Fibroblast of skin of abdomen (primary cell): ENCODE measurements around the gene PRSS57.

Source experiments
- DNase-seq: peaks from one replicate; pipeline ENCODE4 v3.0.0-alpha.2; 2013

PRSS57 gene

DNA sequence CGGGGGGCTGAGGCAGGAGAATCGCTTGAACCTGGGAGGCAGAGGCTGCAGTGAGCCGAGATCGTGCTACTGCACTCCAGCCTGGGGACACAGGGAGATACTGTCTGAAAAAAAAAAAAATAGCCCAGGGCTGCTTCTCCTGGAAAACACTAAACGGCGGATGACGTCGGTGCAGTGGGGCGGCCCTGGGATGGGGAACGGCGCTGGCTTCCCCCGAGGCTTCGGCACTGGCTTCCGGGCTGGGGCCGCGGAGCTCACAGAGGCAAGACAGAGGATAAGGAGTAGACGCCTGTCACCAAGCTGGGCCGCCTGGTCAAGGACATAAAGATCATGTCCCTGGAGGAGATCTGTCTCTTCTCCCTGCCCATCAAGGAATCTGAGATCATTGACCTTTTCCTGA lies 5.0 kb downstream of the PRSS57 start:
- no peak for DNase-seq

DNA sequence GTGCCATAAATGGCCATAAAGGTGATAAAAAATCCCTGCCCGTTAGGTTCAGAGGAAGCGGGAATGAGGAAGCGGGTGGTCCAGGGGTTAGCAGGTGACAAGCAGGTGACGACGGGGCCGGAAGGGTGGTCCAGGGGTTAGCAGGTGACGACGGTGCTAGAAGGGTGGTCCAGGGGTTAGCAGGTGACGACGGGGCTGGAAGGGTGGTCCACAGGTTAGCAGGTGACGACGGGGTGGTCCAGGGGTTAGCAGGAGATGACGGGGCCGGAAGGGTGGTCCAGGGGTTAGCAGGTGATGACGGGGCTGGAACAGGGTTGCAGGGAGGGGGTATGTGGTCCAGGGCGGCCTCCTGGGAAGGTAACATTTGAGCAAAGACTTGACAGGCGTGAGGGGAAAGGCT lies 6.3 kb downstream of the PRSS57 start:
- DNase-seq: no peak

DNA sequence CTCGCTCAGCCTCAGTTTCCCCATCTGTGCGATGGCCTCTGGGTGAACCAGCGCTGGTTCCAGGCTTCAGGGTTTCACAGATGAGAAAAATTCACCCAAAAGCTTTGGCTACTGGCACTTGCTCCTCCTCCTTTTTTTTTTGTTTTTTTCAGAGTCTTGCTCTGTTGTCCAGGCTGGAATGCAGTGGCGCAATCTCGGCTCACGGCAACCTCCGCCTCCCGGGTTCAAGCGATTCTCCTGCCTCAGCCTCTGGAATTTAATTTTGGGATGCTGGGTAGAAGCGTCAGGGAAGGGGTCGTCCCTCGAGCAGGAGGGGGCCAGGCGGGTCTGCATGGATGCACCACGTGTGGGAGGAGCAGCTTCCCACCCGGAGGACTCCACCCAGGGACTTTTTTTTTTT lies 7.0 kb downstream of the PRSS57 start:
- DNase-seq: no peak

DNA sequence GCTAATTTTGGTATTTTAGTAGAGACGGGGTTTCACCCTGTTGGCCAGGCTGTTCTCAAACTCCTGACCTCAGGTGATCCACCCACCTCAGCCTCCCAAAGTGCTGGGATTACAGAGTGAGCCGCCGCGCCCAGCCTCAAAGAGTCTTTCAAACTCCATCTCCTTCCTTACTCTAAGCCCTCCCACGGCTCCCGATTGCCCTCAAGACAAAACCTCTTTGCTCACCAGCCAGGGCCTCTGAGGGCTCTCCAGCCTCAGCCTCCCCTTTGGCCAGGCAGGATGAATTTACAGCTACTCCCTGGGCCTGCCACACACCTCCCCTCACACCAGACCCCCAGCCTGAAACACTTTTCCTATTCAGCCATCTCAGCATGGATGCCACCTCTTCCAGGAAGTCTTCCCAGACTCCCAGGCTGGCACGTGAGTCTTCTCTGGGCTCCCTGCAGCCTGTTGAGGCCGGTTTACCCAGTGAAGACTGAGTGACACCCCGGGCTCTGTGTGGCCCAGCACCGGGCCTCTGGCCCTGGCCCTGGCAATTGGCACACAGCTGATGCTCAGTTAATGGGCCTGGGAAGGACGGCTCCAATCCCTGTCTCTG lies 7.6 kb downstream of the PRSS57 start:
- no peak for DNase-seq

DNA sequence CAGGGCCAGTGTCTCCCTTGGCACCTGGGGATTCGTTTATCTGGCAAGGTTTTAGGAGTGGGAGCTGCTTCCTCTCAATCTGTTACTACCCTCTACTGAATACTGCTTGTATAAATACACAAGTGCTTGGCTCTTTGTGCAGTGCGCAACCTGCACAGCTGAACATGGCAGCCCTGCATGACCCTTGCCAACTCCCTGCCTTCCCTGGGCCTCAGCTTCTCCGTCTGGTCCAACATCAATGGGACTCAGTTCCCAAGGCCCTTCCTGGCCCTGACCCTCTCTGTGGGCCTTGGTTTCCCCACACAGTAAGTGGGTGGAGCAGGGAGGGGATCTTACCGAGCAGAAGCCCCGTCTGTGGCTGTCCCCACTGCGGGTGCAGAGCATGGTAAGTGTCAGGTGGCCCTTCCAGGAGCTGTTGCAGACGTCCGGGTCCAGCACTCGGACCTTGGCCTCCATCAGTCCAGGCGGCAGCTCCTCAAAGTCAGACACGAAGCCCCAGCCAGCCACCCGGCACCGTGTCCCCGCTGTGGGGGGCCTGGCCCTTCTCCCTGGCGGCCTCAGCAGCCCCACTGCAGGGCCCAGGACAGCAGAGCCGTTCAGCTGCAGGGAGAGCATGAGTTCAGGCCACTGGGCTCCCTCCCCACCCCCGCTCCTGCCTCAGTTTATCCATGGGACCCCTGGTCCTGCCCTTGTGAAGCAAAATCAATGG lies 8.5 kb downstream of the PRSS57 start:
- DNase-seq: no peak

DNA sequence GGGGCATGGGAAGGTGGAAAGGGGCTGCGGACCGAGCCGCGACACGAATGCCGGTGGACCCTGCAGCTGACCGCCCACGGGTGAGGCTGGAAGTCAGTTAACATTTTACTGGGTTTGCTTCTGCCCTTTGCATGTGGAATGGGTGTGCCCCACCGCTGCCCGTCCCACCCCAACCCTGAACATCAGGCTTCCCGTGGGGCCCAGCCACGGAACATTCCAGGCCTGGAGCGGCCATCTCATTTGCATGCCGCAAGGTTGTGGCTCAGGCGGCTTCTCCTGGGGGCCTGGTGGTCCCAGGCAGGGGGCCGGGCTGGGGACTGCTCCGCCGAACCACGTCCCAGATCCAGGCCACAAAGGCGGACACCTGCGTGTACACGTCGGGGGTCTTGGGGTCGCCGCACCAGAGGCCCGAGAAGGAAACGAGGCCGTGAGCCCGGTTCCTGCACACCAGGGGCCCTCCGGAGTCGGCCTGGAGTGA lies 9.8 kb downstream of the PRSS57 start:
- DNase-seq: no peak

DNA sequence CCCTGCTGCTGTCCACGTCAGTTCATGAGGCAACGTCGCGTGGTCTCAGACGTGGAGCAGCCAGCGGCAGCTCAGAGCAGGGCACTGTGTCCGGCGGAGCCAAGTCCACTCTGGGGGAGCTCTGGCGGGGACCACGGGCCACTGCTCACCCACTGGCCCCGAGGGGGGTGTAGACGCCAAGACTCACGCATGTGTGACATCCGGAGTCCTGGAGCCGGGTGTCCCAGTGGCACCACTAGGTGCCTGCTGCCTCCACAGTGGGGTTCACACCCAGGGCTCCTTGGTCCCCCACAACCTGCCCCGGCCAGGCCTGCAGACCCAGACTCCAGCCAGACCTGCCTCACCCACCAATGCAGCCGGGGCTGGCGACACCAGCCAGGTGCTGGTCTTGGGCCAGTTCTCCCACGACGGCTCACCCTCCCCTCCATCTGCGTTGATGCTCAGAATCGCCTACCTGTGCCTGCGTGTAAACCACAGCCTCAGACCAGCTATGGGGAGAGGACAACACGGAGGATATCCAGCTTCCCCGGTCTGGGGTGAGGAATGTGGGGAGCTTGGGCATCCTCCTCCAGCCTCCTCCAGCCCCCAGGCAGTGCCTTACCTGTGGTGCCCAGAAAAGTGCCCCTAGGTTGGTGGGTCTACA lies 12.5 kb downstream of the PRSS57 start:
- DNase-seq: no peak

DNA sequence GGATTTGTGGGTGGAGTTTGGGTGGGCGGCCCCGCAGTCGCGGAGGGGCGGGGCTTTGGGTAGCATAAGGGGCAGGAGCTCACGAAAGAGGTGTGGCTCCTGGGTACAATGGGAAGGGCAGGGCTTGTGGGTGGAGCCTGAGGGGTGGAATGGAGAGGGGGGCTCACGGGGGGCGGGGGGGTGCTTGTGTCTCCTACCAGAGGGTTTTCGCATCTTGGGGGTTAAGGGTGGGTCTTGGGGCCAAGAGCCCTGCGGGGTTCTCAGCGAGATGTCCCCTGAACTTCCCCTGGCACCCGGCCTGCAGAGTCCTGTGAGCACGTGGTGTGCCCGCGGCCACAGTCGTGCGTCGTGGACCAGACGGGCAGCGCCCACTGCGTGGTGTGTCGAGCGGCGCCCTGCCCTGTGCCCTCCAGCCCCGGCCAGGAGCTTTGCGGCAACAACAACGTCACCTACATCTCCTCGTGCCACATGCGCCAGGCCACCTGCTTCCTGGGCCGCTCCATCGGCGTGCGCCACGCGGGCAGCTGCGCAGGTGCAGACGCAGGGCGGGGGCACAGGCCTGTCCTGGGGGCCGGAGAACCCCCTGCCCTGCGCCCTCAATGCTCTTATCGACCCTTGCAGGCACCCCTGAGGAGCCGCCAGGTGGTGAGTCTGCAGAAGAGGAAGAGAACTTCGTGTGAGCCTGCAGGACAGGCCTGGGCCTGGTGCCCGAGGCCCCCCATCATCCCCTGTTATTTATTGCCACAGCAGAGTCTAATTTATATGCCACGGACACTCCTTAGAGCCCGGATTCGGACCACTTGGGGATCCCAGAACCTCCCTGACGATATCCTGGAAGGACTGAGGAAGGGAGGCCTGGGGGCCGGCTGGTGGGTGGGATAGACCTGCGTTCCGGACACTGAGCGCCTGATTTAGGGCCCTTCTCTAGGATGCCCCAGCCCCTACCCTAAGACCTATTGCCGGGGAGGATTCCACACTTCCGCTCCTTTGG lies 13.9 kb downstream of the PRSS57 start:
- no peak for DNase-seq

DNA sequence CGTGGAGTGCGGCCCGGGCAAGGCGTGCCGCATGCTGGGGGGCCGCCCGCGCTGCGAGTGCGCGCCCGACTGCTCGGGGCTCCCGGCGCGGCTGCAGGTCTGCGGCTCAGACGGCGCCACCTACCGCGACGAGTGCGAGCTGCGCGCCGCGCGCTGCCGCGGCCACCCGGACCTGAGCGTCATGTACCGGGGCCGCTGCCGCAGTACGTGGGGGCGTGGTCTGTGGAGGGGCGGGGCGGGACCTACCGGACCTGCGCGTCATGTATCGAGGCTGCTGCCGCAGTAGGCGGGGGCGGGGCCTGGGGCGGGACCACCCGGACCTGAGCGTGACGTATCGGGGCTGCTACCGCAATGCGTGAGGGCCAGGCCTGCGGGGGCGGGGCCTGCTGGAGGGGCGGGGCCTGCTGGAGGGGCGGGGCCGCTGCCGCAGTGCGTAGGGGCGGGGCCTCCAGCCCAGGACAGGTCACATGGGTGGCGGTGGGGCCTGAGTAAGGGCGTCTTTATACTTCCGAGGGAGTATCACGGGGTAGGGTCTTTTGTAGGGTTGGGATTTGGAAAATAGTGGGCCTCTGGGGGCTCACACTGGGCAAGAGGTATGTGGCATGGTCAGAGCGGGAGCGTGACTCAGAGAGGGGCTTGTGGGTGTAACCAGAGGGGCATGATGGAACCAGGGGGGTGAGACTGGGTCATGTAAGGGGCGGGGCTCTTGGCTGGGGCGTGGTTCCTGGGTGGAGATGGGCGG lies 14.8 kb downstream of the PRSS57 start:
- DNase-seq: peak; percentile 98

DNA sequence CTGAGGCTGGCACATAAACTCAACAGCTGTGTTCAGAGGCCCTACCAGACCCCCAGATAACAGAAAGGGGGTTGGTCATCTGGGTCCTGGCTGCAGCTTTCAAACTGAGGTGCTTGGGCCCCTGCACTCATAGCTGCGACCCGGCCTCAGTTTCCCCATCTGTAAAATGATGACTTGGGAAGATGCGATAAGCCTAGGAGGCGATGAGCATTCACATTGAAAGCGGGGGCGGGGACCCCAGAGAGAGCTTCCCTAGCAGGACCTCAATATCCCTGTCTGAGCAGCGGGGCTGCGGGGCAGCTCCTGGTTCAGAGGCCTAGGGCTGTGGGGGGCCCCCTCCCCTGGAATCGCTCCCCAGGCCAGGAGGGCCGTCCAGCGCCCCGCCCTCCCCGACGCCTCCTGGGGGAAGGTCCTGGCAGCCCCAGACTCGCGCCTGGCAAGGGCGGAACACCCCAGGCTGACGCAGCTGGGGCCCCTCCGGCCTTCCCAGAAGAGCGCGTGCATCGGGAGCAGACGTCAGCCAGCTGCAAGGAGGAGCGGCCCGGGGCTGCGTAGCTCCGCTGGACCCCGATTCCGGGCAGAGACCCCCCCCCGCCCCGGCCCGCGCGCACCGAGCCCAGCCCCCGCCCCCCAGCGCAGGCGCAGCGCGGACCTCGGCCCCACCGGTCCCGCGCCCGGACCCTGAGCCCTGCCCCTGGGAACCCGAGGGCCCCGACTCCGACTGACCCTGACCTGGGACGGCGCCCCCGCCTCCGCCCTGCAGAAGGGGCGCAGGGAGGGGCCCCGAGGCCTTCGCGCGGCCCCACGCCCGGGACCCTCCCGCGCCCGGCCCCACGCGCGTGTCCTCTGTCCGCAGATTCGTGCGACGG lies 15.6 kb downstream of the PRSS57 start:
- DNase-seq: peak; percentile 76

DNA sequence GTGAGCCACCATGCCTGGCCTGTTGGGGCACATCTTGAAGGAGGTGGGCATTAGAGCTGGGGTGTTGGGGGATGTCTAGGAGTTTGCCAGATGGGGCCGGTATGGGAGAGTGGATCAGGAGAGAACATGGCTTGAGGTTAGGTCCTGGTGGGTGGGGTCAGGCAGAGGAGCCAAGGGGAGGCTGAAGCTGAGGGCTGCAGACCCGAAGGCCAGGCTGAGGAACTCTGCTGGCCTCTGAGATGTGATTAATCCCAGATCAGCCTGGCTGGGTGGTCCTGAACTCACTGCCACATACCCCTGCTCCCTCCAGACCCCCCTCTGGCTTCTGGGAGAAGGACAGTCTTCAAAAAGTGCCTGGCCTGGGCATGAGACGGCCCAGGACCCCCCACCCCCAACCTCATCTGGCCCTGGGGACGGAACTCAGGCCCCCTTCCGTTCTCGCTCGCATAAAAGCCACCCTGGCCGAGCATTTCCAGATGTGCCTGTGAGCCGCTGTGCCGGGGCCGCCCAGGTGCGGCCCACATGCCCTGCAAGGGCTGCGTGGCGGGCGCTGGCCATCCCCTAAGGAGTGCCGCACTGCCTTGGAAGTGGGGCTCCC lies 16.4 kb downstream of the PRSS57 start:
- DNase-seq: no peak

DNA sequence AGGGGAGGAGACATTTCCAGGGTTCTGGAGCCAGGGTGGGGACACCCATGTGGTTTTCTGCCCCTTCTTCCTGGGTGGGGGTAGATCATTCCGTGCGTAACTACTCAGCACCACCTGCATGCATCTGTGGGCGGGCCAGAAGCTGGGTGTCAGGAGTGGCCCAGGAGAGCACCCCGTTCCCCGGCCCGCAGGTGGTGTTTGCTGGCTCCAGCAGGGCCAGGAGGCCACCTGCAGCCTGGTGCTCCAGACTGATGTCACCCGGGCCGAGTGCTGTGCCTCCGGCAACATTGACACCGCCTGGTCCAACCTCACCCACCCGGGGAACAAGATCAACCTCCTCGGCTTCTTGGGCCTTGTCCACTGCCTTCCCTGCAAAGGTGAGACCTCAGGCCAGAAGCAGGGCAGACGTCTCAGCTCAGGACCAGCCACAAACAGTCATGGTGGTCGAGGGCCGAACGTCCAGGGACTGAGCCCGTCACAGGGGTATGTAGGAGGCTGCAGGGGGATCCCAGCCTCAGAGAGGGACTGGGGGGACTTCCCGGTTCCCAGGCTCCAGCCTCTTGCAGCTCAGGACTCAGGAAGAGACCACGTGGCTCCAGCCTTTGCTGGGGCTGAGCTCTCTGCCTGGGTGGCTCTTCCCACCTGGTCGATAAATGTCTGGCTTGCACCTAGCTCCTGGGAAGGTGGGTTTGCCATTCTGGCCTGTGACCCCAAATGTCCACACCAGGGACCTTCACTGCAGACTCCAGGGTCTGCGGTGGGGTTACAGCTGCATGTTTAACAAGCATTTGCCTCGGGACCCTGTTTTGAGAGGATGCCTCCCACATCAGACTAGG lies 17.4 kb downstream of the PRSS57 start:
- no peak for DNase-seq

DNA sequence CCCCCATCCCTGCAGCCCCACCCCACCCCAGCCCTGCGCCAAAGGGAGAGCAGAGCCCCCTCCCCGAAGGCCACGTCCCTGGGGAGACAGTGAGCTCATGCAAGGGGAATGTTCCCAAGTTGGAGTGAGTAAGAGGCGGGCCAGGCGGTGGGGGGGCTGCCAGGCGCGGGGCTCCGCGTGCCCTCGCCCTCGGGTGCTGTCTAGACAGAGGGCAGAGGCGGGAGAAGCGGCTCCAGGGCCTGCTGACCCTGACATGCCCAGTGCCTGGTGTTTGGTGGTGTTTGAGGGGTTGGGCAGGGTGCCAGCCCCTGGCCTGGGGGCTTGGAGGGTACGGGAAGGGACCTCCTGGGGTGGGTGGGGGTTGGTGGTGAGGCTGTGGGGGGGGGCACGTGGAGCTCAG lies 18.1 kb downstream of the PRSS57 start:
- peak; percentile 89 for DNase-seq

DNA sequence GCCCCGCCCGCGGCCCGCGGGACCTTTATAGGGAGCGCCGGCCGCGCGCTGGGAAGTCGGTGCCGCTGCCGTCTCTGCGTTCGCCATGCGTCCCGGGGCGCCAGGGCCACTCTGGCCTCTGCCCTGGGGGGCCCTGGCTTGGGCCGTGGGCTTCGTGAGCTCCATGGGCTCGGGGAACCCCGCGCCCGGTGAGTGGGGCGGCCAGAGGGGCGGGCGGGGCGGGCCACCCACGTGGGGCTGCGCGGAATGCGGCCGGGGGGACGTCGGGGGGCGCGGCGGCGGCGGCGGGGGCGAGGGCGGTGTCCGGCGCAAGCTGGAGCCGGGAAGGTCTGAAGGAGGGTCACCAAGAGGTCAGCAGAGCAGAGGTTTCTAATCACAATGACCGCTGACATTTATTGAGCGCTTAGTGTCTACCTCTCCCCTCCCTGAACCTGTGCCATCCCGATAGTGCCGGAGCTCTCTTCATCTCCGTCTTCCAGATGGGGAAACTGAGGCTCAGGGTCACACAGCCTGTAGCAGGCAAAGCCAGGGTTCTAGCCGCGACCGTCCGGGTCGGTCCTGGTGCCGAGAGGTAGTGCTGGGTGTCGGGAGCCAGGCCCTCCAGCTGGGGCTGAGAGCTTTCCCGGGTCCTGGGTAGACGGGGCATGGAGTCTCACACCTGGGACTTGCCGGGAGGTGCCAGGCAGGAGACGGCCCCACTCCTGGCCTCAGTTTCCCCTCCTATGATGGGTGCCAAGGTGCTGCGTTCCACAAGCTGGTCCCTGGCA lies 18.7 kb downstream of the PRSS57 start, which contains the start of gene FSTL3:
FSTL3 (plus strand) TSS at position 54 of the 767 bp plus-strand sequence; CDS start at position 86, 32 bp downstream.
- DNase-seq: no peak

DNA sequence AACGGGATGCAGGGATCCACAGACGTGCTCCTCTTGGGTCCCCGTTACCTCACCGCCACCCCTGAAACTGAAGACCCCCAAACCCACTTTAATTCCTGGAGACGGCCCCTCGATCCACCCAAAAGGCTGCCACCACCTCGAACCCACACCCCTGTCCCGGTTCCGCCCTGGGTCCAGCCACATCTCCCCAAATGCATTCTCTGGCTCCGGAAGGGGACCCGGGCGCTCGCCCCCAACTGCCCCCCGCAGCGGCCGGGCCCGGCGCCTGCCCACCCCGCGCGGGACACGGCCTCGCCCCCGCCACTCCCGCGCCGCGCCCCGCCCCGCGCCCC lies 19.3 kb downstream of the PRSS57 start:
- DNase-seq: no peak

DNA sequence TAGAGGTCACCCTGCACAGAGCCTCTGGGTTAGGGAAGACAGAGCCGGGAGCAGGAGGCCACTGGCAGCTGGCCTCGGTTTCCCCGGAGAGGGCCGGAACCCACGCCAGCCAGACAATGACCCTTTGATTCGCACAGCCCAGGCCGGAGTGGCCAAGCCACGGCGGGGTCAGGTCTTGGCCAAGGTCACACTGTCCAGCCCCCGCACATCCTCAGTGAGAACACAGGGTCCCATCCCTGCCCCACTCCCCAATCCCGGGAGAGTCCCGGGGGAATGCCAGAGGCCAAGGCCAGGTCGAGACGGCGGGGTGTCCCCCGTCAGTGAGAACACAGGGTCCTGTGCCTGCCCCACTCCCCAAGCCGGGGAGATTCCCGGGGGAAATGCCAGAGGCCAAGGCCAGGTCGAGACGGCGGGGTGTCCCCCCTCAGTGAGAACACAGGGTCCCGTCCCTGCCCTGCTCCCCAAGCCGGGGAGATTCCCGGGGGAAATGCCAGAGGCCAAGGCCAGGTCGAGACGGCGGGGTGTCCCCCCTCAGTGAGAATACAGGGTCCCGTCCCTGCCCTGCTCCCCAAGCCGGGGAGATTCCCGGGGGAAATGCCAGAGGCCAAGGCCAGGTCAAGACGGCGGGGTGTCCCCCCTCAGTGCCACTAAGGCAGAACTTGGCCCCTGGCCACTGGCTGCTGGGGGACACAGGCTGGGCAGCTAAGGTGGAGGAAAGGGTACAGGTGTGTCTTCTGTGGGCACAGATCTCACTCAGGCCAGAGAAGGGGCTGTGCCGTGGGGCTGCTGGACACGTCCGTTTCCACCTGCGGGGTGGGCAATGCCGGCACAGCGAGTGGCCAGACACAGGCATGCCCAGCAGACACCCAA lies 20.7 kb downstream of the PRSS57 start:
- DNase-seq: no peak

DNA sequence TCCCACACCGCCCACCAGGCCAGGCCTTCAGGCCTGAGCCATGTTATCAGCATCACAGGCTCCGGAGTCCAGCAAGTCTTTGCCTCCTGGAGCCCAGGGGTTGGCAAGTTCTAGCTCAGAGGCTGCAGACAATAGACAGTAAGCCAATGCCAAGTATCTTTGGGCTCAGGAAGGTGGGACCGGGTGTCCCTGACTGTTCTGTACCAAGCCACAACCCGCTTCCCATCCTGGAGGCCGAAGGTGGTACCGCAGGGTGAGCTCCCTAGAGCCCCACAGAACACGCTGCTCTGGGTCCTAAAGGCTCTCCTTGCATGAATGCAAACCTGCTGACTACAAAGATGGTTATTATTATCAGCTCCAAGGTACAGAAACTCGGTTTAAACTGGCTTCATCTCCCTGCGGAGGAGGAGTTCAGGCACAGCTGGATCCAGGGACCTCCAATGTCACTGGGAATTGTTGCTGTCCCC lies 24.6 kb downstream of the PRSS57 start:
- no peak for DNase-seq
